Parathyroid adenoma (tissue), 2 donors: ENCODE results near the gene PNKP.

Experiments used
- H2AFZ ChIP-seq: fragments of 300-600 bp; sonication (generic); one replicate; pipeline ENCODE4 v1.7.0; 2017; ENCODE audit warnings: antibody characterized with exemption, mild to moderate bottlenecking
- H3K27ac ChIP-seq: fragments of 300-600 bp; sonication (generic); one replicate; pipeline ENCODE4 v1.7.0; 2017
- H3K27me3 ChIP-seq: fragments of 300-600 bp; sonication (generic); one replicate; pipeline ENCODE4 v1.7.0; 2017; ENCODE audit warnings: low read length; ENCODE audit not compliant: control insufficient read depth, insufficient read depth
- H3K36me3 ChIP-seq: fragments of 300-600 bp; sonication (generic); one replicate; pipeline ENCODE4 v1.7.0; 2017; ENCODE audit warnings: low read length; ENCODE audit not compliant: control insufficient read depth, insufficient read depth
- H3K4me1 ChIP-seq: fragments of 300-600 bp; sonication (generic); one replicate; pipeline ENCODE4 v1.7.0; 2017; ENCODE audit warnings: control low read depth
- H3K4me2 ChIP-seq: fragments of 300-600 bp; sonication (generic); one replicate; pipeline ENCODE4 v1.7.0; 2017; ENCODE audit warnings: low read length
- H3K4me3 ChIP-seq: fragments of 300-600 bp; sonication (generic); one replicate; pipeline ENCODE4 v1.7.0; 2017; ENCODE audit warnings: low read depth, low read length
- H3K79me2 ChIP-seq: fragments of 300-600 bp; sonication (generic); one replicate; pipeline ENCODE4 v1.7.0; 2017; ENCODE audit warnings: control low read depth
- H3K9ac ChIP-seq: fragments of 300-600 bp; sonication (generic); one replicate; pipeline ENCODE4 v1.7.0; 2017; ENCODE audit warnings: mild to moderate bottlenecking
- H3K9me3 ChIP-seq: fragments of 300-600 bp; sonication (generic); one replicate; pipeline ENCODE4 v1.7.0; 2017; ENCODE audit warnings: low read length; ENCODE audit not compliant: control insufficient read depth
- CTCF ChIP-seq: fragments of 300-600 bp; sonication (generic); IDR thresholded peaks from one replicate; pipeline ENCODE4 v1.7.0; 2017; ENCODE audit warnings: antibody characterized with exemption, mild to moderate bottlenecking
- donor health status: primary hyperparathyroidism.

Gene PNKP

GRCh38 chr19:49845414-49845813 lies 22.0 kb downstream of the PNKP start:
- Histone ChIP-seq H3K36me3 (no peaks in the 10 kb centered on the region), H2AFZ (no peak overlapping the region), H3K27ac (no peak overlapping the region), H3K79me2 (no peaks in the 10 kb centered on the region), H3K4me2 (no peak overlapping the region), H3K4me3 (no peak overlapping the region), H3K4me1 (no peaks in the 10 kb centered on the region), H3K27me3 (no peaks in the 10 kb centered on the region), H3K9ac (no peak overlapping the region), H3K9me3 (no peaks in the 10 kb centered on the region)
- TF ChIP-seq CTCF = no peak

- H2AFZ ChIP-seq = no peak overlapping the region
- H3K4me2 ChIP-seq = no peak overlapping the region
- H3K4me3 ChIP-seq = no peak overlapping the region
- H3K36me3 ChIP-seq = no peaks in the 10 kb centered on the region
- TF ChIP-seq CTCF = no peak
- H3K9ac ChIP-seq = no peak overlapping the region
- no peaks in the 10 kb centered on the region for H3K27me3 ChIP-seq
- H3K27ac ChIP-seq = no peak overlapping the region
- H3K79me2 ChIP-seq = no peaks in the 10 kb centered on the region
- no peaks in the 10 kb centered on the region for H3K4me1 ChIP-seq
- H3K9me3 ChIP-seq = no peaks in the 10 kb centered on the region
Observed at GRCh38 chr19:49844138-49845095, 23.0 kb downstream of the PNKP start.

GRCh38 chr19:49843265-49843664 lies 24.1 kb downstream of the PNKP start:
- no peak overlapping the region for H3K4me3 ChIP-seq
- H3K9me3 ChIP-seq = no peaks in the 10 kb centered on the region
- H3K27ac ChIP-seq = no peak overlapping the region
- no peak for TF ChIP-seq CTCF
- no peaks in the 10 kb centered on the region for H3K4me1 ChIP-seq
- no peak overlapping the region for H3K4me2 ChIP-seq
- H3K36me3 ChIP-seq = no peaks in the 10 kb centered on the region
- no peak overlapping the region for H3K9ac ChIP-seq
- H3K27me3 ChIP-seq = no peaks in the 10 kb centered on the region
- no peaks in the 10 kb centered on the region for H3K79me2 ChIP-seq
- H2AFZ ChIP-seq = no peak overlapping the region

- no peak for TF ChIP-seq CTCF
Observed at GRCh38 chr19:49840736-49841249, 26.6 kb downstream of the PNKP start.

More at GRCh38 chr19:49840736-49841249, 26.6 kb downstream of the PNKP start:
- Histone ChIP-seq H3K9ac (no peak overlapping the region), H3K9me3 (no peaks in the 10 kb centered on the region), H3K79me2 (no peaks in the 10 kb centered on the region), H3K36me3 (no peaks in the 10 kb centered on the region), H3K4me1 (no peaks in the 10 kb centered on the region), H3K4me3 (no peak overlapping the region), H3K27ac (no peak overlapping the region), H3K27me3 (no peaks in the 10 kb centered on the region), H2AFZ (no peak overlapping the region), H3K4me2 (no peak overlapping the region)
